ENCODE data around the gene CIDEC. TPM values are rescaled to one million over a fixed set of nuclear protein-coding genes. Genes with fewer than 3 reads are reported as not detected.

CIDEC gene, protein sequence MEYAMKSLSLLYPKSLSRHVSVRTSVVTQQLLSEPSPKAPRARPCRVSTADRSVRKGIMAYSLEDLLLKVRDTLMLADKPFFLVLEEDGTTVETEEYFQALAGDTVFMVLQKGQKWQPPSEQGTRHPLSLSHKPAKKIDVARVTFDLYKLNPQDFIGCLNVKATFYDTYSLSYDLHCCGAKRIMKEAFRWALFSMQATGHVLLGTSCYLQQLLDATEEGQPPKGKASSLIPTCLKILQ
- not detected for total RNA-seq
- polyA plus RNA-seq, result under 1 TPM in 1 of 2 donors, not detected in 1; 0.08 TPM
- long read RNA-seq, donor 1, result 0 reads
- long read RNA-seq, donor 2, result 0 reads
- long read RNA-seq, donor 3, partial matches to known transcripts, result 5 of 5 reads
- long read RNA-seq, donor 3, other reads (novel, unspliced or antisense), result 0 of 5 reads
- long read RNA-seq, donor 4, result 0 reads
- long read RNA-seq, donor 5, result 0 reads

DNA sequence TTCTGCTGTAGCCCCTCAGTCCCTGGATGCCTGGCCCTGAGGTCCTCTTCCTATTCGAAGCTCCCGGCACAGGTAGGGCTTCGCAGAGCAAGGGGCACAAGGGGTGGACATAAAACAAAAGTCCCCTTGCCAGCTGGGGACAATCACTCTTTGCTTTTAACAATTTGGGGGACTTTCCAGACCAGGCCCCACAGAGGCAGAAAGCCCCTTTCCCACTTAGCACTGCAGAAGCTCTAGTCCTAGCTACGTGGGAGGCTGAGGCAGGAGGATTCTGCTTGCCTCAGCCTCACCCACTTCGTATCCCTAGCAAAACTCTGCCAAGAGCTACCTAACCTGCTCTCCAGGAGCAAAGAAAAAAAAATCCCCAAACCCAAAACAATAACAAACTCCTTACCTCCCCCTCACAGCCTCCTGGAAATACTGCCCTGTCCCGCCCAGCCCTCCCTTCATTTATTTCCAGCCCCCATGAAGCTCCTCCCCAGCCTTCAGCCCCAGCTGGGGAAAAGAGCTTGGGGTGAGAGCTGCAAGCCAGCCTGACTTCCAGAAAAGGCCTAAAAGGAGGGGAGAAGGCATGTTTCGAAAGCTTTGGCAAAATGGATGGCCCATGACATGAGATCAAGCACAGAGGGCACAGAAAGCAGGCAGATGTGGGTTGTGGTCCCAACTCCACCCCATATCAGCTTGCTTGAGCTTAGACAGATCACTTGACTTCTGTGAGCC lies at the start of gene CIDEC:
Gene CIDEC (minus strand): TSS at position 424 of the 720 bp plus-strand sequence. CDS start 1,767 bp downstream, outside the sequence.
- TF ChIP-seq, protein P1, sequence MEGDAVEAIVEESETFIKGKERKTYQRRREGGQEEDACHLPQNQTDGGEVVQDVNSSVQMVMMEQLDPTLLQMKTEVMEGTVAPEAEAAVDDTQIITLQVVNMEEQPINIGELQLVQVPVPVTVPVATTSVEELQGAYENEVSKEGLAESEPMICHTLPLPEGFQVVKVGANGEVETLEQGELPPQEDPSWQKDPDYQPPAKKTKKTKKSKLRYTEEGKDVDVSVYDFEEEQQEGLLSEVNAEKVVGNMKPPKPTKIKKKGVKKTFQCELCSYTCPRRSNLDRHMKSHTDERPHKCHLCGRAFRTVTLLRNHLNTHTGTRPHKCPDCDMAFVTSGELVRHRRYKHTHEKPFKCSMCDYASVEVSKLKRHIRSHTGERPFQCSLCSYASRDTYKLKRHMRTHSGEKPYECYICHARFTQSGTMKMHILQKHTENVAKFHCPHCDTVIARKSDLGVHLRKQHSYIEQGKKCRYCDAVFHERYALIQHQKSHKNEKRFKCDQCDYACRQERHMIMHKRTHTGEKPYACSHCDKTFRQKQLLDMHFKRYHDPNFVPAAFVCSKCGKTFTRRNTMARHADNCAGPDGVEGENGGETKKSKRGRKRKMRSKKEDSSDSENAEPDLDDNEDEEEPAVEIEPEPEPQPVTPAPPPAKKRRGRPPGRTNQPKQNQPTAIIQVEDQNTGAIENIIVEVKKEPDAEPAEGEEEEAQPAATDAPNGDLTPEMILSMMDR (IDR thresholded peaks at IDR 0.05; ENCODE audit: control extremely low read depth, extremely low read depth), result no peak
- DNase-seq, result no peak
- Histone ChIP-seq H3K9ac (ENCODE audit: insufficient read depth in 1 of 2, low read length in 2 of 2) (no peak within 1 kb of the TSS), H3K9me3 (ENCODE audit: control insufficient read depth in 4 of 4, insufficient read depth in 3 of 4, low read length in 3 of 4) (no peaks in the 10 kb centered on the region), H3K27me3 (ENCODE audit: control insufficient read depth in 3 of 3, insufficient read depth in 3 of 3, low read length in 2 of 3) (no peaks in the 10 kb centered on the region), H3K36me3 (ENCODE audit: control insufficient read depth in 4 of 4, insufficient read depth in 4 of 4, low read length in 4 of 4) (no peaks in the 10 kb centered on the region), H3K27ac (ENCODE audit: low read depth in 1 of 2, low read length in 1 of 2) (no peak within 1 kb of the TSS), H3K4me3 (no peak within 1 kb of the TSS), H3K4me1 (ENCODE audit: control insufficient read depth in 5 of 5, insufficient read depth in 5 of 5, low read length in 5 of 5) (no peaks in the 10 kb centered on the region)
- ATAC-seq (ENCODE audit: insufficient read depth, low FRiP score), result no peak
- 91 to 92% methylated on average over 7 of the region's 7 CpGs for WGBS, 2 donors

DNA sequence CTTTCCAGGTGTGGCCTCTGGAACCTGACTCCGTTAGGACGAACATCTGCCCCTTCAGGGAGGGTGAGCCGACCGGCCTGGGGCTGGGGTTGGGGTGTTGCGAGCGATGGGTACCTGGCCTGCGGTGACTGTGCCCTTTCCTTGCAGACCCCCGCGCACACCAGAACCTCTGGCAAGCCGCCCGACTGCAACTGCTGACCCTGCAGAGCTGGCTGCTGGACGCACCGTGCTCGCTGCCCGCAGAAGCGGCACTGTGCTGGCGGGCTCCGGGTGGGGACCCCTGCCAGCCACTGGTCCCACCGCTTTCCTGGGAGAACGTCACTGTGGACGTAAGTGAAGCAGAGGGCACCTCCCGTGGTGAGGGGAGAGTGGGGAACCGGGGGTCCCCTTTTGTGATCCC lies 48.1 kb upstream of the CIDEC start:
- DNase-seq, result no peak
- no peaks in the 10 kb centered on the region for H3K9me3 ChIP-seq (ENCODE audit: control insufficient read depth in 4 of 4, insufficient read depth in 3 of 4, low read length in 3 of 4)
- H3K27me3 ChIP-seq (ENCODE audit: control insufficient read depth in 3 of 3, insufficient read depth in 3 of 3, low read length in 2 of 3), result no peaks in the 10 kb centered on the region
- no peak overlapping the region for H3K27ac ChIP-seq (ENCODE audit: low read depth in 1 of 2, low read length in 1 of 2)
- H3K4me1 ChIP-seq (ENCODE audit: control insufficient read depth in 5 of 5, insufficient read depth in 5 of 5, low read length in 5 of 5), result peaks cover 0 to 7% (median 0%) of the 10 kb centered on the region in 5 donors
- TF ChIP-seq, protein P1 (IDR thresholded peaks at IDR 0.05; ENCODE audit: control extremely low read depth, extremely low read depth), result no peak
- ATAC-seq (ENCODE audit: insufficient read depth, low FRiP score), result no peak
- H3K4me3 ChIP-seq, result no peak overlapping the region
- WGBS, 2 donors, result 97% methylated on average over 23 of the region's 23 CpGs
- H3K36me3 ChIP-seq (ENCODE audit: control insufficient read depth in 4 of 4, insufficient read depth in 4 of 4, low read length in 4 of 4), result peaks cover 4 to 31% (median 16%) of the 10 kb centered on the region in 4 donors
- no peak overlapping the region for H3K9ac ChIP-seq (ENCODE audit: insufficient read depth in 1 of 2, low read length in 2 of 2)

DNA sequence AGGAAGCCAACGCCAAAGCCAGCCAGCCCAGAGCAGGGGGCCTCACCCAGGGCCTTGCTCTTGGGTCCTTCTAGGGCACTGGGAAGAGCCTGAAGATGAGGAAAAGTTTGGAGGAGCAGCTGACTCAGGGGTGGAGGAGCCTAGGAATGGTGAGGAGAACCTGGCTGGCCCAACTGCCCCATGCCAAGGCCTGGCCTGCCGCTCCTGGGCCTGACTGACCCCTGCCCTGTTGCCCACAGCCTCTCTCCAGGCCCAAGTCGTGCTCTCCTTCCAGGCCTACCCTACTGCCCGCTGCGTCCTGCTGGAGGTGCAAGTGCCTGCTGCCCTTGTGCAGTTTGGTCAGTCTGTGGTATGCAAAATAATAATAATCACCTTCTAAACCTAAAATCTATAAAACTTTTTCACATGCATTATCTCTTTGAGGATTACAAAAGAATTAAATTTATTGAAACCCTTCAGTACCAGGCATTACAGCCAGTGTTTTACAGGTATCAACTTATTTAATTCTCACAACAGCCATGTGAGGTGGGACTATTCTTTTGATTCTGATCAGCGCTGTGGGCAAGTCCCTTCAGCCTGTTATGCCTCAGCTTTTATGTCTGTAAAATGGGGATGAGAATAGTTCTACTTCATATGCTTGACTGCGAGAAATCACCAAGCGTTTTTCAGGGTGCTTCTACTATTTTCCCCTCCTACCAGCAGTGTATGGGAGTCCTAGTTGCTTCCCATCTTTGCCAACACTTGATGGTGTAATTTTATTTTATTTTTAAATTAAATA lies 38.4 kb upstream of the CIDEC start:
- TF ChIP-seq, protein P1 (IDR thresholded peaks at IDR 0.05; ENCODE audit: control extremely low read depth, extremely low read depth), result no peak
- ATAC-seq (ENCODE audit: insufficient read depth, low FRiP score) (no peak), DNase-seq (no peak)
- H3K9ac ChIP-seq (ENCODE audit: insufficient read depth in 1 of 2, low read length in 2 of 2), result no peak overlapping the region
- H3K27me3 ChIP-seq (ENCODE audit: control insufficient read depth in 3 of 3, insufficient read depth in 3 of 3, low read length in 2 of 3), result no peaks in the 10 kb centered on the region
- H3K9me3 ChIP-seq (ENCODE audit: control insufficient read depth in 4 of 4, insufficient read depth in 3 of 4, low read length in 3 of 4), result no peaks in the 10 kb centered on the region
- peaks cover 0 to 6% (median 5%) of the 10 kb centered on the region in 4 donors for H3K36me3 ChIP-seq (ENCODE audit: control insufficient read depth in 4 of 4, insufficient read depth in 4 of 4, low read length in 4 of 4)
- 93 to 98% methylated on average over 8 of the region's 8 CpGs for WGBS, 2 donors
- H3K4me1 ChIP-seq (ENCODE audit: control insufficient read depth in 5 of 5, insufficient read depth in 5 of 5, low read length in 5 of 5), result peaks cover 0 to 33% (median 21%) of the 10 kb centered on the region in 5 donors
- no peak overlapping the region for H3K27ac ChIP-seq (ENCODE audit: low read depth in 1 of 2, low read length in 1 of 2)
- no peak overlapping the region for H3K4me3 ChIP-seq
